ENCODE measurements around the gene XPOT. TPM values are rescaled to one million over a fixed set of nuclear protein-coding genes. Genes with fewer than 3 reads are reported as not detected.

XPOT gene
- total RNA-seq, 2 experiments from 2014 or later: 39.6 to 40.0 TPM

GRCh38 chr12:64452559-64453329 lies 48.6 kb downstream of the XPOT start:
- Mint-ChIP-seq H3K4me3 (peak overlapping the region; percentile 94), H3K27me3 (no peaks in the 10 kb centered on the region), H3K27ac (peak overlapping the region; percentile 92), H3K36me3 (ENCODE audit: low read depth) (peaks cover 25% of the 10 kb centered on the region), H3K9me3 (no peaks in the 10 kb centered on the region), H3K4me1 (ENCODE audit: low read depth) (peaks cover 56% of the 10 kb centered on the region)
- Histone ChIP-seq H3K27me3 (ENCODE audit: control insufficient read depth in 1 of 2, insufficient read depth in 2 of 2, low read length in 2 of 2) (no peaks in the 10 kb centered on the region), H3K4me3 (ENCODE audit: low read length) (peak overlapping the region; percentile 99), H3K36me3 (ENCODE audit: insufficient read depth, low read length) (no peaks in the 10 kb centered on the region), H3K27ac (ENCODE audit: low read depth in 1 of 2, low read length in 2 of 2) (peak overlapping the region; percentile 79 to 86), H3K9me3 (ENCODE audit: control insufficient read depth in 1 of 2, insufficient read depth in 1 of 2, low read length in 2 of 2) (no peaks in the 10 kb centered on the region), H3K4me1 (ENCODE audit: insufficient read depth, low read length) (peaks cover 25% of the 10 kb centered on the region)
- ChIA-PET CTCF (interaction anchor here (0.6 kb wide), 1 partner anchor 47 kb away, joined by 3 read pairs; no protein-coding TSS in a partner anchor), POLR2A (no interaction called here)
- ATAC-seq (ENCODE audit: poor library complexity) (peak; percentile 39), DNase-seq (peak in 3 of 14 experiments; percentile 63 to 70 (median 67))
- intact Hi-C loops (cut with DNase I, micrococcal nuclease): loop anchor here (5.0 to 10.0 kb wide), 3 partner anchors 45 to 222 kb away; partner anchors contain the start of gene XPOT (in 1 of the 2)
- TF ChIP-seq, protein P1, sequence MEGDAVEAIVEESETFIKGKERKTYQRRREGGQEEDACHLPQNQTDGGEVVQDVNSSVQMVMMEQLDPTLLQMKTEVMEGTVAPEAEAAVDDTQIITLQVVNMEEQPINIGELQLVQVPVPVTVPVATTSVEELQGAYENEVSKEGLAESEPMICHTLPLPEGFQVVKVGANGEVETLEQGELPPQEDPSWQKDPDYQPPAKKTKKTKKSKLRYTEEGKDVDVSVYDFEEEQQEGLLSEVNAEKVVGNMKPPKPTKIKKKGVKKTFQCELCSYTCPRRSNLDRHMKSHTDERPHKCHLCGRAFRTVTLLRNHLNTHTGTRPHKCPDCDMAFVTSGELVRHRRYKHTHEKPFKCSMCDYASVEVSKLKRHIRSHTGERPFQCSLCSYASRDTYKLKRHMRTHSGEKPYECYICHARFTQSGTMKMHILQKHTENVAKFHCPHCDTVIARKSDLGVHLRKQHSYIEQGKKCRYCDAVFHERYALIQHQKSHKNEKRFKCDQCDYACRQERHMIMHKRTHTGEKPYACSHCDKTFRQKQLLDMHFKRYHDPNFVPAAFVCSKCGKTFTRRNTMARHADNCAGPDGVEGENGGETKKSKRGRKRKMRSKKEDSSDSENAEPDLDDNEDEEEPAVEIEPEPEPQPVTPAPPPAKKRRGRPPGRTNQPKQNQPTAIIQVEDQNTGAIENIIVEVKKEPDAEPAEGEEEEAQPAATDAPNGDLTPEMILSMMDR (IDR thresholded peaks at IDR 0.05): no peak

DNA sequence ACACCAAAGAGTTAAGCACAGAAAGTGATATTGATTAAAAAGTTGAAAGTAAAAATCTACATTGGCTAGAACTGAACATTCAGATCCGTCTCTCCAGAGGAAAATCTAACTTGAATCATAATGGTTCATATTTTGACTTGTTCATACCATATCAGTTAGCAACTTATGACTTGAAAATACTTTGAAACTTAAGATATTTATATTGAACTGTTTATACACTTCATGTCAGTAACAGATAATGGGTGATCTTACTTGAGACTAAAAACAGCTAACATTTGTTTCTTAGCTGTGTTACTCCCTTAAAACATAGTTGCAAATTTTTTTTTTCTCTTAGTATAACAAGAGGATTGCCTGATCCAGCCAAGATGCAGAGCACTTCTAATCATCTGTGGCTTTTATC lies 51.3 kb downstream of the XPOT start:
- Mint-ChIP-seq H3K9me3 (no peaks in the 10 kb centered on the region), H3K27ac (peak overlapping the region; percentile 83), H3K27me3 (no peaks in the 10 kb centered on the region), H3K4me1 (ENCODE audit: low read depth) (peaks cover 73% of the 10 kb centered on the region), H3K4me3 (no peak overlapping the region), H3K36me3 (ENCODE audit: low read depth) (peaks cover 26% of the 10 kb centered on the region)
- H3K4me1 ChIP-seq (ENCODE audit: insufficient read depth, low read length): peaks cover 36% of the 10 kb centered on the region
- no peaks in the 10 kb centered on the region for H3K27me3 ChIP-seq (ENCODE audit: control insufficient read depth in 1 of 2, insufficient read depth in 2 of 2, low read length in 2 of 2)
- no peaks in the 10 kb centered on the region for H3K36me3 ChIP-seq (ENCODE audit: insufficient read depth, low read length)
- no peaks in the 10 kb centered on the region for H3K9me3 ChIP-seq (ENCODE audit: control insufficient read depth in 1 of 2, insufficient read depth in 1 of 2, low read length in 2 of 2)
- H3K4me3 ChIP-seq (ENCODE audit: low read length): no peak overlapping the region
- intact Hi-C loops (cut with DNase I, micrococcal nuclease): loop anchor here (5.0 to 10.0 kb wide), 3 partner anchors 152 to 302 kb away; partner anchors contain the start of gene GNS (in 1 of the 2)
- DNase-seq (no peak), ATAC-seq (ENCODE audit: poor library complexity) (no peak)
- TF ChIP-seq, protein P1 (IDR thresholded peaks at IDR 0.05): no peak
- ChIA-PET CTCF (interaction anchor here (0.7 to 2.2 kb wide), 2 partner anchors 11 to 32 kb away, joined by 3 to 5 read pairs; no protein-coding TSS in a partner anchor), POLR2A (interaction anchor here (0.6 to 1.1 kb wide), 3 partner anchors 12 to 78 kb away, joined by 3 to 4 read pairs (median 3); no protein-coding TSS in a partner anchor)
- peak overlapping the region in 1 of 2 donors; percentile 7 for H3K27ac ChIP-seq (ENCODE audit: low read depth in 1 of 2, low read length in 2 of 2)

GRCh38 chr12:64456119-64456518 lies 51.9 kb downstream of the XPOT start:
- ATAC-seq (ENCODE audit: poor library complexity) (no peak), DNase-seq (peak in 2 of 14 experiments; percentile 40 to 43)
- peaks cover 26% of the 10 kb centered on the region for H3K36me3 Mint-ChIP-seq (ENCODE audit: low read depth)
- CTCF ChIA-PET: no interaction called here
- Histone ChIP-seq H3K9me3 (ENCODE audit: control insufficient read depth in 1 of 2, insufficient read depth in 1 of 2, low read length in 2 of 2) (no peaks in the 10 kb centered on the region), H3K36me3 (ENCODE audit: insufficient read depth, low read length) (no peaks in the 10 kb centered on the region), H3K27me3 (ENCODE audit: control insufficient read depth in 1 of 2, insufficient read depth in 2 of 2, low read length in 2 of 2) (no peaks in the 10 kb centered on the region), H3K4me3 (ENCODE audit: low read length) (no peak overlapping the region), H3K4me1 (ENCODE audit: insufficient read depth, low read length) (peaks cover 34% of the 10 kb centered on the region), H3K27ac (ENCODE audit: low read depth in 1 of 2, low read length in 2 of 2) (peak overlapping the region in 1 of 2 donors; percentile 7)
- TF ChIP-seq, protein P1 (IDR thresholded peaks at IDR 0.05): no peak
- H3K4me1 Mint-ChIP-seq (ENCODE audit: low read depth): peaks cover 67% of the 10 kb centered on the region
- peak overlapping the region; percentile 83 for H3K27ac Mint-ChIP-seq
- H3K9me3 Mint-ChIP-seq: no peaks in the 10 kb centered on the region
- peak overlapping the region; percentile 40 for H3K4me3 Mint-ChIP-seq
- H3K27me3 Mint-ChIP-seq: no peaks in the 10 kb centered on the region
- intact Hi-C loops (cut with DNase I, micrococcal nuclease): loop anchor here (5.0 to 10.0 kb wide), 3 partner anchors 151 to 301 kb away; partner anchors contain the start of gene GNS (in 1 of the 2)
- POLR2A ChIA-PET: interaction anchor here (1.1 kb wide), 1 partner anchor 11 kb away, joined by 3 read pairs; no protein-coding TSS in a partner anchor
